Measurements from ENCODE around the gene IHH.

DNA sequence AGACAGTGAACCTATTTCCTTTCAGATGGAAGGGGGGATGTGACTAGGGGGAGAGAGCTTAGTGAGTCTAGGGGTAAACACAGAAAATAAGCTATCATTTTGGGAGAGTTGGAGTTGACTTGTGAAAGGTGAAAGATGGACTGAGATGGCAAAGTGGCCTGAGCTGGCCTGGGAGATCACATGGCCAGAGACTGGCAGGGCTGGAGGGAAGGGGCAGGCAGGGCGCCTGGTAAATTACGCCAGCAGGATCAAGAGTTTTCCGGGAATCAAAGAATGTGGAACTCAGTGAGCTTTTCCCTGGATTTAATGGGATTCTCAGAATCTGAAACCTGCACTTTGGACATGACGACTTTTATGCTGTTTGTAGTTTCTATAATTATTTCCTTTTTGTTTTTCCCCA is 18.6 kb downstream of the IHH start:
- TF ChIP-seq CTCF (IDR thresholded peaks at IDR 0.05 in 4 of 5, conservative IDR thresholded peaks at IDR 0.05 in 1 of 5): no peak
- TF ChIP-seq POLR2A (IDR thresholded peaks at IDR 0.05): no peak
